ENCODE measurements around the gene LILRB2. TPM values are rescaled to one million over a fixed set of nuclear protein-coding genes. Genes with fewer than 3 reads are reported as not detected.

LILRB2 gene
- total RNA-seq, 3 donors from 2014 or later: 1.2 to 9.6 (median 4.7) TPM

GRCh38 chr19:54255105-54255775 lies 25.7 kb downstream of the LILRB2 start:
- Histone ChIP-seq H3K4me1 (ENCODE audit: low read depth) (no peaks in the 10 kb centered on the region), H3K36me3 (ENCODE audit: low read depth) (no peaks in the 10 kb centered on the region), H3K9me3 (no peaks in the 10 kb centered on the region), H3K4me3 (no peak overlapping the region)
- no peak for DNase-seq
- ATAC-seq: no peak
- intact Hi-C loops (cut with DNase I, micrococcal nuclease): no loop called here
- TF ChIP-seq, protein P1, sequence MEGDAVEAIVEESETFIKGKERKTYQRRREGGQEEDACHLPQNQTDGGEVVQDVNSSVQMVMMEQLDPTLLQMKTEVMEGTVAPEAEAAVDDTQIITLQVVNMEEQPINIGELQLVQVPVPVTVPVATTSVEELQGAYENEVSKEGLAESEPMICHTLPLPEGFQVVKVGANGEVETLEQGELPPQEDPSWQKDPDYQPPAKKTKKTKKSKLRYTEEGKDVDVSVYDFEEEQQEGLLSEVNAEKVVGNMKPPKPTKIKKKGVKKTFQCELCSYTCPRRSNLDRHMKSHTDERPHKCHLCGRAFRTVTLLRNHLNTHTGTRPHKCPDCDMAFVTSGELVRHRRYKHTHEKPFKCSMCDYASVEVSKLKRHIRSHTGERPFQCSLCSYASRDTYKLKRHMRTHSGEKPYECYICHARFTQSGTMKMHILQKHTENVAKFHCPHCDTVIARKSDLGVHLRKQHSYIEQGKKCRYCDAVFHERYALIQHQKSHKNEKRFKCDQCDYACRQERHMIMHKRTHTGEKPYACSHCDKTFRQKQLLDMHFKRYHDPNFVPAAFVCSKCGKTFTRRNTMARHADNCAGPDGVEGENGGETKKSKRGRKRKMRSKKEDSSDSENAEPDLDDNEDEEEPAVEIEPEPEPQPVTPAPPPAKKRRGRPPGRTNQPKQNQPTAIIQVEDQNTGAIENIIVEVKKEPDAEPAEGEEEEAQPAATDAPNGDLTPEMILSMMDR (IDR thresholded peaks at IDR 0.05): no peak

- ATAC-seq: no peak
- no peak overlapping the region for H3K4me3 ChIP-seq
- intact Hi-C loops (cut with DNase I, micrococcal nuclease): no loop called here
- no peak for DNase-seq
- H3K36me3 ChIP-seq (ENCODE audit: low read depth): no peaks in the 10 kb centered on the region
- H3K9me3 ChIP-seq: no peaks in the 10 kb centered on the region
- no peaks in the 10 kb centered on the region for H3K4me1 ChIP-seq (ENCODE audit: low read depth)
- TF ChIP-seq, protein P1 (IDR thresholded peaks at IDR 0.05): no peak
These were observed 26.6 kb downstream of the LILRB2 start for GRCh38 chr19:54254195-54254906.

DNA sequence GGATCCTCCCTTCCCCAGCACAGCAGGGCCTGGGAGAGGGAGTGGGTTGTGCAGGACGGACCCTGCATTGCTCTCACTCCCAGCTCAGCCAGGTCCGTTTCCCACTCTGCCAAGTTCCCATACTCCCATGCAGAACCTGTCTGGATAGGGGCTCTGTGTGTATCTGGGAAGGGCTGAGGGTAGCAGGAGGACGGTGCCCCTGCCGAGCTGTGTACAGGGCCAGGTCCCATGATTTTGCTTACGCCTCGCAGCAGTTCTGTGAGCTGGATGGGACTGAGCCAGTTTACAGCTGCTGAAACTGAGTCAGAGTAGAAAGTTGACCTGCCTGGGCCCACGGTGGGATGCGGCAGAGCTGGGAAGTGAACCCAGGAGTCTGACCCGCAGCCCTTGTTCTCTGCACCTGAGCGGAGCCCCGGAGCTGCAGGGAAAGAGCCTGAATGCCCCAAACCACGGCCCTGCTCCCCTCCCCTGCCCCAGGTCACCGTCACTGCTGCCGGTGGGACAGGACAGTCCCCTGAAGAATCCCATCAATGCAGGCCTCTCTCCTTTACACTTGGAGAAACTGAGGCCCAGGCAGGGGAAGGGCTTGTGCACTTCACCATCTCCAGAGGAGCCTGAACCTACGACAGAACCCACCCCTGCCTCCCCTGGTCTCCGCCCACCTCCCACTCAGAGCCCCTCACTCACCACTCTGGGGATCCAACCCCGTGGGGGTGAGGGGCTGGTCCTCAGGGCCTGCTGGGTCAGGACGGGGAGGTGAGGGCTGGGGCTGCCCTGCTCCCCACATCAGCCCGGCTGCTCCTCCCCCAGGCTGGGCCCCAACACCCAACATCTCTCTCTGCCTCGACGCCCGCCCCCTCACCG lies 27.3 kb downstream of the LILRB2 start:
- H3K4me1 ChIP-seq (ENCODE audit: low read depth): no peaks in the 10 kb centered on the region
- ATAC-seq: no peak

GRCh38 chr19:54252845-54253244 lies 28.1 kb downstream of the LILRB2 start:
- no peak overlapping the region for H3K4me3 ChIP-seq
- no peak for DNase-seq
- no peaks in the 10 kb centered on the region for H3K36me3 ChIP-seq (ENCODE audit: low read depth)
- H3K9me3 ChIP-seq: no peaks in the 10 kb centered on the region
- no peak for ATAC-seq
- TF ChIP-seq, protein P1 (IDR thresholded peaks at IDR 0.05): no peak
- intact Hi-C loops (cut with DNase I, micrococcal nuclease): no loop called here
- H3K4me1 ChIP-seq (ENCODE audit: low read depth): no peaks in the 10 kb centered on the region

More for the DNA sequence above, 27.3 kb downstream of the LILRB2 start:
- no peak for DNase-seq
- TF ChIP-seq, protein P1 (IDR thresholded peaks at IDR 0.05): no peak
- Histone ChIP-seq H3K9me3 (no peaks in the 10 kb centered on the region), H3K36me3 (ENCODE audit: low read depth) (no peaks in the 10 kb centered on the region), H3K4me3 (no peak overlapping the region)
- intact Hi-C loops (cut with DNase I, micrococcal nuclease): no loop called here

GRCh38 chr19:54252243-54252642 lies 28.7 kb downstream of the LILRB2 start:
- Histone ChIP-seq H3K36me3 (ENCODE audit: low read depth) (no peaks in the 10 kb centered on the region), H3K9me3 (no peaks in the 10 kb centered on the region), H3K4me1 (ENCODE audit: low read depth) (no peaks in the 10 kb centered on the region), H3K4me3 (no peak overlapping the region)
- no peak for DNase-seq
- TF ChIP-seq, protein P1 (IDR thresholded peaks at IDR 0.05): no peak
- intact Hi-C loops (cut with DNase I, micrococcal nuclease): no loop called here
- ATAC-seq: no peak
